Measurements from ENCODE around the gene ZBTB47.

Gene ZBTB47

GRCh38 chr3:42706721-42707619 is 53.5 kb downstream of the ZBTB47 start:
- no peaks in the 10 kb centered on the region for H3K36me3 ChIP-seq (ENCODE audit: control insufficient read depth, insufficient read depth, low read length)
- H3K9me3 ChIP-seq (ENCODE audit: control insufficient read depth, insufficient read depth, low read length): no peaks in the 10 kb centered on the region
- no peaks in the 10 kb centered on the region for H3K4me1 ChIP-seq (ENCODE audit: control insufficient read depth, insufficient read depth, low read length)
- H3K27me3 ChIP-seq (ENCODE audit: control insufficient read depth, insufficient read depth, low read length): no peaks in the 10 kb centered on the region
- H3K9ac ChIP-seq (ENCODE audit: low read depth, low read length): no peak overlapping the region
- H3K4me3 ChIP-seq (ENCODE audit: low read depth, low read length): no peak overlapping the region

GRCh38 chr3:42707620-42708355 is 54.3 kb downstream of the ZBTB47 start:
- H3K4me3 ChIP-seq (ENCODE audit: low read depth, low read length): no peak overlapping the region
- H3K9ac ChIP-seq (ENCODE audit: low read depth, low read length): no peak overlapping the region
- no peaks in the 10 kb centered on the region for H3K9me3 ChIP-seq (ENCODE audit: control insufficient read depth, insufficient read depth, low read length)
- H3K4me1 ChIP-seq (ENCODE audit: control insufficient read depth, insufficient read depth, low read length): no peaks in the 10 kb centered on the region
- no peaks in the 10 kb centered on the region for H3K36me3 ChIP-seq (ENCODE audit: control insufficient read depth, insufficient read depth, low read length)
- no peaks in the 10 kb centered on the region for H3K27me3 ChIP-seq (ENCODE audit: control insufficient read depth, insufficient read depth, low read length)

- no peaks in the 10 kb centered on the region for H3K9me3 ChIP-seq (ENCODE audit: control insufficient read depth, insufficient read depth, low read length)
- no peak overlapping the region for H3K9ac ChIP-seq (ENCODE audit: low read depth, low read length)
- H3K4me1 ChIP-seq (ENCODE audit: control insufficient read depth, insufficient read depth, low read length): no peaks in the 10 kb centered on the region
- H3K4me3 ChIP-seq (ENCODE audit: low read depth, low read length): no peak overlapping the region
- no peaks in the 10 kb centered on the region for H3K27me3 ChIP-seq (ENCODE audit: control insufficient read depth, insufficient read depth, low read length)
- H3K36me3 ChIP-seq (ENCODE audit: control insufficient read depth, insufficient read depth, low read length): no peaks in the 10 kb centered on the region
Observed at GRCh38 chr3:42708611-42709151, 55.2 kb downstream of the ZBTB47 start.

GRCh38 chr3:42709621-42710020 is 56.1 kb downstream of the ZBTB47 start:
- no peaks in the 10 kb centered on the region for H3K36me3 ChIP-seq (ENCODE audit: control insufficient read depth, insufficient read depth, low read length)
- no peak overlapping the region for H3K9ac ChIP-seq (ENCODE audit: low read depth, low read length)
- no peak overlapping the region for H3K4me3 ChIP-seq (ENCODE audit: low read depth, low read length)

GRCh38 chr3:42710323-42711021 is 57.0 kb downstream of the ZBTB47 start:
- no peaks in the 10 kb centered on the region for H3K4me1 ChIP-seq (ENCODE audit: control insufficient read depth, insufficient read depth, low read length)
- no peak overlapping the region for H3K9ac ChIP-seq (ENCODE audit: low read depth, low read length)
- H3K4me3 ChIP-seq (ENCODE audit: low read depth, low read length): no peak overlapping the region
- no peaks in the 10 kb centered on the region for H3K36me3 ChIP-seq (ENCODE audit: control insufficient read depth, insufficient read depth, low read length)
- H3K27me3 ChIP-seq (ENCODE audit: control insufficient read depth, insufficient read depth, low read length): no peaks in the 10 kb centered on the region
- no peaks in the 10 kb centered on the region for H3K9me3 ChIP-seq (ENCODE audit: control insufficient read depth, insufficient read depth, low read length)

More at GRCh38 chr3:42709621-42710020, 56.1 kb downstream of the ZBTB47 start:
- no peaks in the 10 kb centered on the region for H3K9me3 ChIP-seq (ENCODE audit: control insufficient read depth, insufficient read depth, low read length)
- H3K4me1 ChIP-seq (ENCODE audit: control insufficient read depth, insufficient read depth, low read length): no peaks in the 10 kb centered on the region
- no peaks in the 10 kb centered on the region for H3K27me3 ChIP-seq (ENCODE audit: control insufficient read depth, insufficient read depth, low read length)

- Histone ChIP-seq H3K9me3 (ENCODE audit: control insufficient read depth, insufficient read depth, low read length) (no peaks in the 10 kb centered on the region), H3K4me3 (ENCODE audit: low read depth, low read length) (no peak overlapping the region), H3K36me3 (ENCODE audit: control insufficient read depth, insufficient read depth, low read length) (no peaks in the 10 kb centered on the region), H3K27me3 (ENCODE audit: control insufficient read depth, insufficient read depth, low read length) (no peaks in the 10 kb centered on the region), H3K9ac (ENCODE audit: low read depth, low read length) (no peak overlapping the region), H3K4me1 (ENCODE audit: control insufficient read depth, insufficient read depth, low read length) (no peaks in the 10 kb centered on the region)
Observed at GRCh38 chr3:42711491-42712343, 58.2 kb downstream of the ZBTB47 start.

- H3K9ac ChIP-seq (ENCODE audit: low read depth, low read length): no peak overlapping the region
- H3K27me3 ChIP-seq (ENCODE audit: control insufficient read depth, insufficient read depth, low read length): no peaks in the 10 kb centered on the region
- no peaks in the 10 kb centered on the region for H3K36me3 ChIP-seq (ENCODE audit: control insufficient read depth, insufficient read depth, low read length)
- H3K4me1 ChIP-seq (ENCODE audit: control insufficient read depth, insufficient read depth, low read length): no peaks in the 10 kb centered on the region
- no peaks in the 10 kb centered on the region for H3K9me3 ChIP-seq (ENCODE audit: control insufficient read depth, insufficient read depth, low read length)
- H3K4me3 ChIP-seq (ENCODE audit: low read depth, low read length): no peak overlapping the region
Observed at GRCh38 chr3:42712344-42712648, 58.8 kb downstream of the ZBTB47 start.

- no peaks in the 10 kb centered on the region for H3K9me3 ChIP-seq (ENCODE audit: control insufficient read depth, insufficient read depth, low read length)
- no peaks in the 10 kb centered on the region for H3K27me3 ChIP-seq (ENCODE audit: control insufficient read depth, insufficient read depth, low read length)
- no peaks in the 10 kb centered on the region for H3K36me3 ChIP-seq (ENCODE audit: control insufficient read depth, insufficient read depth, low read length)
- H3K4me3 ChIP-seq (ENCODE audit: low read depth, low read length): no peak overlapping the region
- no peaks in the 10 kb centered on the region for H3K4me1 ChIP-seq (ENCODE audit: control insufficient read depth, insufficient read depth, low read length)
- H3K9ac ChIP-seq (ENCODE audit: low read depth, low read length): no peak overlapping the region
Observed at GRCh38 chr3:42712688-42713372, 59.3 kb downstream of the ZBTB47 start.

GRCh38 chr3:42713747-42714146 is 60.2 kb downstream of the ZBTB47 start:
- Histone ChIP-seq H3K27me3 (ENCODE audit: control insufficient read depth, insufficient read depth, low read length) (no peaks in the 10 kb centered on the region), H3K4me1 (ENCODE audit: control insufficient read depth, insufficient read depth, low read length) (no peaks in the 10 kb centered on the region), H3K9me3 (ENCODE audit: control insufficient read depth, insufficient read depth, low read length) (no peaks in the 10 kb centered on the region), H3K36me3 (ENCODE audit: control insufficient read depth, insufficient read depth, low read length) (no peaks in the 10 kb centered on the region), H3K9ac (ENCODE audit: low read depth, low read length) (no peak overlapping the region), H3K4me3 (ENCODE audit: low read depth, low read length) (no peak overlapping the region)

- no peaks in the 10 kb centered on the region for H3K4me1 ChIP-seq (ENCODE audit: control insufficient read depth, insufficient read depth, low read length)
- no peaks in the 10 kb centered on the region for H3K9me3 ChIP-seq (ENCODE audit: control insufficient read depth, insufficient read depth, low read length)
- no peak overlapping the region for H3K9ac ChIP-seq (ENCODE audit: low read depth, low read length)
- no peak overlapping the region for H3K4me3 ChIP-seq (ENCODE audit: low read depth, low read length)
- H3K36me3 ChIP-seq (ENCODE audit: control insufficient read depth, insufficient read depth, low read length): no peaks in the 10 kb centered on the region
- no peaks in the 10 kb centered on the region for H3K27me3 ChIP-seq (ENCODE audit: control insufficient read depth, insufficient read depth, low read length)
Observed at GRCh38 chr3:42714171-42714852, 60.8 kb downstream of the ZBTB47 start.
